ENCODE results near the gene CENPS.

DNA sequence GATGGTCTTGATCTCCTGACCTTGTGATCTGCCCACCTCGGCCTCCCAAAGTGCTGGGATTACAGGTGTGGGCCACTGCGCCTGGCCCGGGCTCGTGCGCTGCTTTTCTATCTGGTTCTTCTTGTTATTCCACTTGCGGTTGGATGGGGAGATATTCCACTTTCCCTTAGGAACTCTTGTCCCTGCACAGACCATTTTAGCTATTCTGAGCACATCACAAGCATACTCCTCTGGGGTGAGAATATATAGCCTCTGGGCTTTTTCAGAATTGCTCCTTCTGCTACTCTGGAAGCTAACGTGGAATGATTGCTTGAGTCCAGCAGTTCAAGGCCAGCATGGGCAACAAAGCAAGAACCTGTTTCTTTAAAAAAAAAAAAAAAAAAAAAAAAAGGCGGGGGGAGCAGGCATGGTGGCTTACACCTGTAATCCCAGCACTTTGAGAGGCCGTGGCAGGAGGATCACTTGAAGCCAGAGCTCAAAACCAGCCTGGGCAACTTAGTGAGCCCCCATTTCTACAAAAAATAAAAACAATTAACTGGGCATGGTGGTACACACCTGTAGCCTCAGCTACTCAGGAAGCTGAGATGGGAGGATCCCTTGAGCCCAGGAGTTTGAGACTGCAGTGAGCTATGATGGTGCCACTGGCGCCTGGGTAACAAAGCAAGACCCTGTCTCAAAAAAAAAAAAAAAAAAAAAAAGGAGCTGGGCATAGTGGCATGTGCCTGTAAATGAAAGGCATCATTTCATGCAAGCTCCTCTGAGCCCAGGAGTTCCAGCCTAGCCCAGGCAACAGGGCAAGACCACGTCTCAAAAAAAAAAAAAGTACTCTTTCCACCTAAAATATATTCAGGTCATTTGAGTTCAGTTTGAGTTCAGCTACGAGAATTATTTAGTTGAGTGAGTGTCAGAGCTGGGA is 43.2 kb upstream of the CENPS start:
- no peak for TF ChIP-seq EZH2 (IDR thresholded peaks at IDR 0.05; ENCODE audit: low read length, unreplicated experiment)
- TF ChIP-seq, protein P1, sequence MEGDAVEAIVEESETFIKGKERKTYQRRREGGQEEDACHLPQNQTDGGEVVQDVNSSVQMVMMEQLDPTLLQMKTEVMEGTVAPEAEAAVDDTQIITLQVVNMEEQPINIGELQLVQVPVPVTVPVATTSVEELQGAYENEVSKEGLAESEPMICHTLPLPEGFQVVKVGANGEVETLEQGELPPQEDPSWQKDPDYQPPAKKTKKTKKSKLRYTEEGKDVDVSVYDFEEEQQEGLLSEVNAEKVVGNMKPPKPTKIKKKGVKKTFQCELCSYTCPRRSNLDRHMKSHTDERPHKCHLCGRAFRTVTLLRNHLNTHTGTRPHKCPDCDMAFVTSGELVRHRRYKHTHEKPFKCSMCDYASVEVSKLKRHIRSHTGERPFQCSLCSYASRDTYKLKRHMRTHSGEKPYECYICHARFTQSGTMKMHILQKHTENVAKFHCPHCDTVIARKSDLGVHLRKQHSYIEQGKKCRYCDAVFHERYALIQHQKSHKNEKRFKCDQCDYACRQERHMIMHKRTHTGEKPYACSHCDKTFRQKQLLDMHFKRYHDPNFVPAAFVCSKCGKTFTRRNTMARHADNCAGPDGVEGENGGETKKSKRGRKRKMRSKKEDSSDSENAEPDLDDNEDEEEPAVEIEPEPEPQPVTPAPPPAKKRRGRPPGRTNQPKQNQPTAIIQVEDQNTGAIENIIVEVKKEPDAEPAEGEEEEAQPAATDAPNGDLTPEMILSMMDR (conservative IDR thresholded peaks at IDR 0.05; ENCODE audit: low read depth, low read length): no peak
- no peak for TF ChIP-seq EZH2phosphoT487 (IDR thresholded peaks at IDR 0.05; ENCODE audit: borderline replicate concordance, low read length)

Measured in PC-3 (cell line).